ENCODE data around the gene SORCS2.

SORCS2 gene

DNA sequence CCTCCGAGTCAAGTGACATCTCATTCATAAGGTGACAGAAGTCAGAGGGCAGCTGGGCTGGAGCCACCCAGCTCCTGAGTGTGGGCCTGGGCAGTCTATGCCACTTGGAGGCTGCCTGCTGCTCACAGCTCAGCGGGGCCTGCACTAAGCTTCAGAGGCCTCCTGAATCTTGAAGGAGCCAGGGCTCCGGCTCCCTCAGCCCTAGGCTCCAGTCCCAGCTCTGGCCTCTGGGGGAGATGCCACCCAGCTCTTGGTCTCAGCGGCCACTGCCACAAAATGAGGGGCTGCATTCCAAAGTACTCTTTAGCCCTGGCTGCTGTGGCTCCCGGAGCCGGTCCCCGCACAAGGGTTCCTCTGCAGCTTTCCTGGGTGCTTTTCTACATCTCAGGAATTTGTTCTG, 275.1 kb downstream of the SORCS2 start:
- TF ChIP-seq, protein P1, sequence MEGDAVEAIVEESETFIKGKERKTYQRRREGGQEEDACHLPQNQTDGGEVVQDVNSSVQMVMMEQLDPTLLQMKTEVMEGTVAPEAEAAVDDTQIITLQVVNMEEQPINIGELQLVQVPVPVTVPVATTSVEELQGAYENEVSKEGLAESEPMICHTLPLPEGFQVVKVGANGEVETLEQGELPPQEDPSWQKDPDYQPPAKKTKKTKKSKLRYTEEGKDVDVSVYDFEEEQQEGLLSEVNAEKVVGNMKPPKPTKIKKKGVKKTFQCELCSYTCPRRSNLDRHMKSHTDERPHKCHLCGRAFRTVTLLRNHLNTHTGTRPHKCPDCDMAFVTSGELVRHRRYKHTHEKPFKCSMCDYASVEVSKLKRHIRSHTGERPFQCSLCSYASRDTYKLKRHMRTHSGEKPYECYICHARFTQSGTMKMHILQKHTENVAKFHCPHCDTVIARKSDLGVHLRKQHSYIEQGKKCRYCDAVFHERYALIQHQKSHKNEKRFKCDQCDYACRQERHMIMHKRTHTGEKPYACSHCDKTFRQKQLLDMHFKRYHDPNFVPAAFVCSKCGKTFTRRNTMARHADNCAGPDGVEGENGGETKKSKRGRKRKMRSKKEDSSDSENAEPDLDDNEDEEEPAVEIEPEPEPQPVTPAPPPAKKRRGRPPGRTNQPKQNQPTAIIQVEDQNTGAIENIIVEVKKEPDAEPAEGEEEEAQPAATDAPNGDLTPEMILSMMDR (IDR thresholded peaks at IDR 0.05; ENCODE audit: insufficient read depth, low read length, missing control alignments): no peak
- POLR2A ChIA-PET: no interaction called here
- no peak overlapping the region for H3K4me3 ChIP-seq (ENCODE audit: low read depth, low read length)
- DNase-seq (ENCODE audit: low read depth, low spot score): no peak
- CTCF ChIA-PET: interaction anchor here (1.3 kb wide), 1 partner anchor 253 kb away, joined by 4 read pairs; no protein-coding TSS in a partner anchor

DNA sequence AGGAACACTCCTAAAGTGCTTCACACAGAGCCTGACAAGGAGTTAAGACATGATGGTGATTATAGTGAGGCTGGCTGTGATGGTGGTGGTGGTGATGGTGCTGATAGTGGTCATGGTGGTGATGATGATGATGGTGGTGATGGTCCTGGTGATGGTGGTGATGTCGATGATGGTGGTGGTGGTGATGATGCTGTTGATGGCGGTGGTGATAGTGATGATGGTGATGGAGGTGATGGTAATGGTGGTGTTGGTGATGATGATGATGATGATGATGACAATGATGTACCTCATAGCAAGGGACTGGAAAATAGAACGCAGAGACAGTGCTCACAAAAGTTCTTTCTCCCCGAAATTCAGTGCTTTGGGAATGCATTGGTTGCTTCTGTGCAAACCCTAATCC, 276.7 kb downstream of the SORCS2 start:
- CTCF ChIA-PET: no interaction called here
- TF ChIP-seq, protein P1 (IDR thresholded peaks at IDR 0.05; ENCODE audit: insufficient read depth, low read length, missing control alignments): no peak
- POLR2A ChIA-PET: no interaction called here
- no peak overlapping the region for H3K4me3 ChIP-seq (ENCODE audit: low read depth, low read length)
- no peak for DNase-seq (ENCODE audit: low read depth, low spot score)

DNA sequence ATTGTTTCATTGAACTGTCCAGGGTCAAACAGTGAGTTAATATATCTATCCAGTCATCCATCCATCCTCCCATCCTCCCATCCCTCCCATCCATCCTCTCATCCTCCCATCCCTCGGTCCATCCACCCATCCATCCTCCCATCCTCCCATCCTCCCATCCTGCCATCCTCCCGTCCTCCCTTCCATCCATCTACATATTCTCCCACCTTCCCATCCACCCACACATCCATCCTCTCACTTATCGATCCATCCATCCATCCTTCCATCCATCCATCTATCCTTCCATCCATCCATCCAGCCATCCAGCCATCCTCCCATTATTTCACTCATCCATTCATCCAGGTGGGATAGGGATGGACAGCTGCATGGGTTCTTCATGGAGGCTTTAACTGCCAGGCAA, 277.8 kb downstream of the SORCS2 start:
- TF ChIP-seq, protein P1 (IDR thresholded peaks at IDR 0.05; ENCODE audit: insufficient read depth, low read length, missing control alignments): no peak
- DNase-seq (ENCODE audit: low read depth, low spot score): no peak
- ChIA-PET CTCF (no interaction called here), POLR2A (no interaction called here)
- no peak overlapping the region for H3K4me3 ChIP-seq (ENCODE audit: low read depth, low read length)

DNA sequence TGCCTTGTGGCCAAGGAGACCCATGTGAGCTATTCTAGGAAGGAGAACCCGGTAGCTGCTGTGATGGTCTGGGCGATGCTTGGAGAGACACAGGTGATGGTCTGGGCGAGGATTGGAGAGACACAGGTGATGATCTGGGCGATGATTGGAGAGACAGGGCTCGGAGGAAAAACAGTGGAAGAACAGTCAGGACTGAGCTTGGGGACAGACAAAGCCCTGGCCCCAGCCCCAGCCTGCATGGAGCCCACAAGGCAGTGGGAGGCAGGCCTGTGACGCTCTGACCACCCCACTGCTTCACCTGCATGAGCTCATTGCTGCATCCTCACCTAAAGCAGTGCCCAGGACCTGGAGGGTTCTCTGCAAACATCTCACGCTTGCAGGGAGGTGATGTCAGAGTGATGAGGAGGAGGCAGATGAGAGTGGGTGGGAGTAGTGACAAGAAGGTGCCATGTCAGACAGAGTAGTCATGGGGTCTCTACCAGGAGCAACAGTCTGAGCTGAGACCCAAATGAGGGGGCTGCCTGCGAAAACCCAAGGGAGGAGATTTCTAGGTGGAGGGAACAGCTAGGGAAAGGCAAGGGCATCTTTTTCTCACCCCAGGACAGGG, 278.3 kb downstream of the SORCS2 start:
- ChIA-PET POLR2A (no interaction called here), CTCF (no interaction called here)
- H3K4me3 ChIP-seq (ENCODE audit: low read depth, low read length): no peak overlapping the region
- TF ChIP-seq, protein P1 (IDR thresholded peaks at IDR 0.05; ENCODE audit: insufficient read depth, low read length, missing control alignments): no peak
- no peak for DNase-seq (ENCODE audit: low read depth, low spot score)

DNA sequence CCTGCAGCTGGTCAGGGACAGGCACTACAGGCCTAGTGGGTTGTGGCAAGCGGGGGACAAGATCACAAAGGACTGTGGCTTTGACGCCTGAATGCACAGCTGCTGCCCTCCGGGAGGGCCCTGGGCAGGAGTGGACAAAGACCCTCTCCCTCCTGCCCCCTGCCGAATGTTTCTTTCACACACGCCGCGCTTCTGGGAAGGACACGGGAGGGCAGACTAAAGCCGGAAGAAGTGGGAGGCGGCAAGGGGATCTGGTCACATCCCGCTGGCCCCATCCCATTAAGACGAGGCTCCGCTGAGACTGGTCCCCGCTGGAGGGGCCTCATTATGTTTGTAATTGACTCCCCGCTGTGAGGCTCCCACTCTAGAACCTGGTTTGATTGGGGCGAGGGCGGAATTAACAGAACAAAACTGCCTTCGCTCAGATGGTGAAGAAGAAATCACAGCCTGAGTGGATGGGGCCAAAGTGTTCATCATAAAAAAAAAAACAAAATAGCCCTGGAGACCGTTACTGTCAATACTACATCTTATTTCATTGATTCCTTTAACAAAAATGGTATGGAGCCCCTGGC, 280.2 kb downstream of the SORCS2 start:
- CTCF ChIA-PET: no interaction called here
- POLR2A ChIA-PET: no interaction called here

DNA sequence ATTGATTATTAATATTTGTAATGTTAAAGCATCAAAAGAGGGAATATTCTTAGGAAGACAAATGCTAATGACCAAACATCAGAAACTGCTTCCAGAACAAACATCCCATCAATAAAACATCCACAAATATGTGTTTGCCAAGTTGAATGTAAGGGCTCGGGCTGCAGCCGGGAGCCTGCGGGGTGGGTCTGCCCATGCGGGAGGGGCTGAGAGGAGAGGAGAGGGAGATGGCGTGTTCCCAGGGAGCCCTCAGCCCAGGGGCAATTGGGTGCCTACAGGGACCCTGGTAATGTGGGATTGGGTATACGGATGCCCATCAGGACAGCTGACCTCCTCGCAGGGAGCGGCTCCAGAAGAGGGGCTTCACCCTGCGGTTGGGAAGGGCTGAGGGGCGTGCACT, 280.7 kb downstream of the SORCS2 start:
- ChIA-PET CTCF (no interaction called here), POLR2A (no interaction called here)

More for the DNA sequence above, 280.2 kb downstream of the SORCS2 start:
- H3K4me3 ChIP-seq (ENCODE audit: low read depth, low read length): no peak overlapping the region
- TF ChIP-seq, protein P1 (IDR thresholded peaks at IDR 0.05; ENCODE audit: insufficient read depth, low read length, missing control alignments): no peak
- DNase-seq (ENCODE audit: low read depth, low spot score): no peak

More for the DNA sequence above, 280.7 kb downstream of the SORCS2 start:
- no peak overlapping the region for H3K4me3 ChIP-seq (ENCODE audit: low read depth, low read length)
- no peak for DNase-seq (ENCODE audit: low read depth, low spot score)
- TF ChIP-seq, protein P1 (IDR thresholded peaks at IDR 0.05; ENCODE audit: insufficient read depth, low read length, missing control alignments): no peak
